Parathyroid adenoma (tissue), 2 donors: ENCODE data around the gene CALR3.

Source experiments
- H2AFZ ChIP-seq: fragments of 300-600 bp; sonication (generic); one replicate; pipeline ENCODE4 v1.7.0; 2017; ENCODE audit warnings: antibody characterized with exemption, mild to moderate bottlenecking
- H3K27ac ChIP-seq: fragments of 300-600 bp; sonication (generic); one replicate; pipeline ENCODE4 v1.7.0; 2017
- H3K27me3 ChIP-seq: fragments of 300-600 bp; sonication (generic); one replicate; pipeline ENCODE4 v1.7.0; 2017; ENCODE audit warnings: low read length; ENCODE audit not compliant: control insufficient read depth, insufficient read depth
- H3K36me3 ChIP-seq: fragments of 300-600 bp; sonication (generic); one replicate; pipeline ENCODE4 v1.7.0; 2017; ENCODE audit warnings: low read length; ENCODE audit not compliant: control insufficient read depth, insufficient read depth
- H3K4me1 ChIP-seq: fragments of 300-600 bp; sonication (generic); one replicate; pipeline ENCODE4 v1.7.0; 2017; ENCODE audit warnings: control low read depth
- H3K4me2 ChIP-seq: fragments of 300-600 bp; sonication (generic); one replicate; pipeline ENCODE4 v1.7.0; 2017; ENCODE audit warnings: low read length
- H3K4me3 ChIP-seq: fragments of 300-600 bp; sonication (generic); one replicate; pipeline ENCODE4 v1.7.0; 2017; ENCODE audit warnings: low read depth, low read length
- H3K79me2 ChIP-seq: fragments of 300-600 bp; sonication (generic); one replicate; pipeline ENCODE4 v1.7.0; 2017; ENCODE audit warnings: control low read depth
- H3K9ac ChIP-seq: fragments of 300-600 bp; sonication (generic); one replicate; pipeline ENCODE4 v1.7.0; 2017; ENCODE audit warnings: mild to moderate bottlenecking
- H3K9me3 ChIP-seq: fragments of 300-600 bp; sonication (generic); one replicate; pipeline ENCODE4 v1.7.0; 2017; ENCODE audit warnings: low read length; ENCODE audit not compliant: control insufficient read depth
- TF ChIP-seq, protein P1 (sequence below): fragments of 300-600 bp; sonication (generic); IDR thresholded peaks from one replicate; pipeline ENCODE4 v1.7.0; 2017; ENCODE audit warnings: antibody characterized with exemption, mild to moderate bottlenecking
- donor health status: primary hyperparathyroidism.

The CALR3 gene

DNA sequence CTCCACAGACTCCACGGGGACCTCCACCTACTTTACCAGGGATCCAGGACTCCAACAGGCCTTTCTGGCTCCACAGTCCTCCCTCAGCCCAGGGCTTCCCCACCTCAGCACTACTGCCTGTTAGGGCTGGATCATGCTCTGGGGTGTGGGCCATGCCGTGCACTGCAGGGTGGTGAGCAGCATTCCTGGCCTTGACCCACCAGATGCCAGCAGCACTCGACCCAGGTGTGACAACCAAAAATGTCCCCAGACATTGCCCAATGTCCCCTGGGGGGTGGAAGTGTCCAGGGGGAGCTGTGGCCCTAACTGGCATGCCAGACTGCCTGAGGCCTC is 66.2 kb downstream of the CALR3 start:
- H3K9me3 ChIP-seq: no peaks in the 10 kb centered on the region
- H3K9ac ChIP-seq: no peak overlapping the region
- H3K36me3 ChIP-seq: no peaks in the 10 kb centered on the region
- H2AFZ ChIP-seq: no peak overlapping the region
- H3K27ac ChIP-seq: no peak overlapping the region
- peaks cover 9% of the 10 kb centered on the region for H3K79me2 ChIP-seq
- no peaks in the 10 kb centered on the region for H3K4me1 ChIP-seq
- no peaks in the 10 kb centered on the region for H3K27me3 ChIP-seq
- TF ChIP-seq, protein P1, sequence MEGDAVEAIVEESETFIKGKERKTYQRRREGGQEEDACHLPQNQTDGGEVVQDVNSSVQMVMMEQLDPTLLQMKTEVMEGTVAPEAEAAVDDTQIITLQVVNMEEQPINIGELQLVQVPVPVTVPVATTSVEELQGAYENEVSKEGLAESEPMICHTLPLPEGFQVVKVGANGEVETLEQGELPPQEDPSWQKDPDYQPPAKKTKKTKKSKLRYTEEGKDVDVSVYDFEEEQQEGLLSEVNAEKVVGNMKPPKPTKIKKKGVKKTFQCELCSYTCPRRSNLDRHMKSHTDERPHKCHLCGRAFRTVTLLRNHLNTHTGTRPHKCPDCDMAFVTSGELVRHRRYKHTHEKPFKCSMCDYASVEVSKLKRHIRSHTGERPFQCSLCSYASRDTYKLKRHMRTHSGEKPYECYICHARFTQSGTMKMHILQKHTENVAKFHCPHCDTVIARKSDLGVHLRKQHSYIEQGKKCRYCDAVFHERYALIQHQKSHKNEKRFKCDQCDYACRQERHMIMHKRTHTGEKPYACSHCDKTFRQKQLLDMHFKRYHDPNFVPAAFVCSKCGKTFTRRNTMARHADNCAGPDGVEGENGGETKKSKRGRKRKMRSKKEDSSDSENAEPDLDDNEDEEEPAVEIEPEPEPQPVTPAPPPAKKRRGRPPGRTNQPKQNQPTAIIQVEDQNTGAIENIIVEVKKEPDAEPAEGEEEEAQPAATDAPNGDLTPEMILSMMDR: no peak
- no peak overlapping the region for H3K4me2 ChIP-seq
- H3K4me3 ChIP-seq: no peak overlapping the region

DNA sequence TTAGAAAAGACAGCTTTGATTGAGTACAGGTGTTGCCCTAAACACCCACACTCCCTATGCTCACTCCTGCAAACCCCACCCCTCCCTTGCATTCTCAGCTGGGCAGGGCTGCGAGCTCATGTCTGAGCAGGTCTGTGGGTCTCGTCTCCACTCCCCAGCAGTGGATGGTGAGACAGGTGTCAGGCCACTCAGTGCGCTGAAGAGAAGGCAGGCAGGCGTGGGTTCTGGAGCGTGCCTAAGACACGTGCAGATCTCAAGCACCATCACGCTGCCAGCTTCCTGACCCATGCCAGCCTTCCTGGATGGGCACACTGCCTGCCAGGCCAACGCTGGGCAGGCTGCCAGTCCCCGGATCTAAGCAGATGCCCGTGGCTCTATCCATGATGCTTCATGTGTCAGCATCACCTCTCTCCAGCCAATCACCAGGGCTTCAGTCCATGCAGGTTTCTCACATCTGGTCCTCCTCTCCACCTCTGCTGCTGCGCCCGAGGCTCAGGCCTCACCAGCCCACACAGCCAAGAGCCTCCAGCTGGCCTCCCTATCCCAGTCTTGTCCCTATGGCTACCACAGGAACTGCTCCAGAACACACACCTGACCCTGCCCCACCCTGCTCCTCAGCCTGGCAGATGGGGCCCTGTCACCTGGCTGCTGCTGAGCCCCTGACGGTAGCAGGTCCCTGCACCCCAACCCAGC is 66.8 kb downstream of the CALR3 start:
- TF ChIP-seq, protein P1: no peak
- Histone ChIP-seq H3K4me2 (no peak overlapping the region), H3K9ac (no peak overlapping the region), H2AFZ (no peak overlapping the region), H3K79me2 (peaks cover 9% of the 10 kb centered on the region), H3K4me3 (no peak overlapping the region), H3K27ac (no peak overlapping the region), H3K36me3 (no peaks in the 10 kb centered on the region), H3K27me3 (no peaks in the 10 kb centered on the region), H3K4me1 (no peaks in the 10 kb centered on the region), H3K9me3 (no peaks in the 10 kb centered on the region)
